HG03095 (cell line): ENCODE data around the gene CPXM1.

ENCODE experiments used
- ATAC-seq: cut with Tn5 transposase; IDR thresholded peaks from one replicate; pipeline ENCODE4 v1.9.1; 2021; ENCODE audit warnings: moderate library complexity; ENCODE audit not compliant: unreplicated experiment

The CPXM1 gene

DNA sequence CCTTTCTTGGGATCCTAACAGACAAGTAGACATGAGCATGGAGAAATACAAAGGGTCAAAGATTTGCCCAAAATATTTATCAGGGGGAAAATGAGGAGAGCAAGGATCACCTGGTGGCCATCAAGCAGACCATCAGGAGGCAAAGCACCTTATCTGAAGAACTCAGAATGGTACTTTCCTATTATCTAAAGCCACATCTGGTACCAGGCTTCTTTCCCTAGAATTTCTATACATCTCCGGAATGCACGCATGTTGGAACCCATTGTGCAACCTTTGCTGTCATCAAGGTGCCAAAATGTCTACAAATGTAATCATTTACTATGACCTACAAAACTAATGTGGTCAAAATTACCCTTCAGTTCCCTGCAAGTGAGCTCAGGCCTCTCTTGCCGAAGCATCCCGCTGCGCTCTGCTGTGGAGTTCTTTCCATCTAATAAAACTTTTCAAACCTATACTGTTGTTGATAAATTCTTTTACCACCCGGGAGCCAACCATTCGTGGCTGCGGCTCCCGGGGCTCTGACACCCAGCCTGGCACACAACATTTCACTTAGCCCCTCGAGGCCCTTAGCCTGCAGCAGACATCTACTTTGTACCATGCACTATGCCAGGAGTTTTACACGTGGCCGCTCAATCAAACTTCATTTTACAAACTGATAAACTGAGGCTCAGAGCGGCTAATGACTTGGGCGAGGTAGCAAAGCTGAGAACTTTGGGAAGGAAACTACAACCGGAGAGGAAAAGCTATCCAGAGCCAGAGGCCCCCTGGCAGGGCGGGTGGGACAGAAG lies 3.8 kb upstream of the CPXM1 start:
- ATAC-seq, result no peak

DNA sequence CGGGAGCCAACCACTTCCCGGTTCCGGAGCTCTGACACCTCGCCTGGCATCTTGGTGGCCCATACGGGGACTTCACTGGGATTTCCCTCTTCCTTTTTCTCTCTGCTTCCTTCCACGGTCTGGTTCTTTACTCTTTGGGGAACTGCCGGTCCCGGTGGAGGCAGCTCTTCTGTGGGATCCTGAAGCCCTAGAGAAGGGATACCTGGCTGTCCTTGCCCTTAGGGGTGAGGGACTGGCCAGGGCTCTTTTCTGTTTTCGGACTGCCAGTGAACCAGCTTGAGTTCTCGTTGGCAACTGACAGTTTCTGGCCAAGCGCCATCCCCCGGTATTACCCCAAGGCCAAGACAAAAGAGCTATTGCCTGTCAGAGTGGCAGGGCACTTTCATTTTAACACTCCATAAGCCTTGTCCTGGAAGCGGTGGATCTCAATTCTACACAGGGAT lies 880 bp upstream of the CPXM1 start:
- ATAC-seq, result no peak

DNA sequence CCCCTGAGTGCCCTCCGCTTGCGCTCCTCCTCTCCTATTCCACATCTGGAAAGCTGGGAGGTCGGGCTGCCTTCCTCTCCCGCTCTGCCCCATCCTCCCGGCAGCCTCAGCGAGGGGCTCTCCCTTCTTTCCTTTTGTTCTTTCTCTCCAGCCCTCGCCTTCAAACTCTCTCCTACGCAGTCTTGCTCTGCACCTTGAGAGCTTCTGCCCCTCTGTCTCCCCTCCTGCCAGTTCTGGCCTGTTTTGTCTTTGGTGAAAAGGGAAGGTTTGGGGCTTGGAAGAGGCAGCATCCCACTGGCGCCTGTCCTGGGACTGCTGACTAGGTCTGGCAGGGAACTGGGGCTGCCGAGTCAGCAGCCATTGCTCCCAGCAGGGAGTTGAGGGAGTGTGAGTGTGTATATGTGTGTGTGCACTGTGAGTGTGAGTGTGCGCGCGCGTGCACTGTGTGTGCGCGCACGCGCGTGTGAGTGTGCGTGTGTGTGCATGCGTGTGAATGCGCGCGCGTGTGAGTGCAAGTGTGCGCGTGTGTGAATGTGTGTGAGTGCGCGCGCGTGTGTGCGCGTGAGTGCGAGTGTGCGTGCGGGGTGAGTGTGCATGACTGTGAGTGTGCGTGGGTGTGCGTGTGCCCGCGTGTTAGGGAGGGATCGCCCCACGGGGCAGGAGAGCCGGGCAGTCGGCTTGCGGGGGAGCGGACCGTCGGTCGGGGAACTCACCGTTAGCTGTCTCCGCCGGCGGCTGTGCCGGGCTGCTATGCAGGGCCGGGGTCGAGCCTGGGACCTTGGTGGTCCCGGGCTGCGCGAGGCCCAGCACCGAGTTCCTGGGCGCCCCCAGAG lies 523 bp downstream of the CPXM1 start:
- ATAC-seq, result no peak

DNA sequence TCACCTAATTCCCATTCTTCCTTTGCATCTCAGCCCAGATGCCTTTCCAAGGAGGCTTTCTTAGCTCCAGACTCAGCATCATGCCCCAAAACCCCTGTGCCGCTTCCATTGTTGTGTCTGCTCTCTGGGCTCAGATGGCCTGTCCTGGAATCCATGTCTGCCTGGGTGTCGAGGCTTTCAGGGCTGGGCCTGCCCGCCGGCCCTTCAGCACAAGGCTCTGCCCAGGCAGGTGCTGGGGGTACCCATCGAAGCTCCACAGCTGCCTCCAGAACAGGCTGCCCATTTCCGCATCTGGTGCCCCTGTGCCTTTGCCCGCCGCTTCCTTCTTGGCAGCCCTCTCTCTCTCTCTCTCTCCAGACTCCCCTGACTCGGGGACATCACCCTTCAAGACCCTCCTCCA lies 1.2 kb downstream of the CPXM1 start:
- ATAC-seq, result no peak

DNA sequence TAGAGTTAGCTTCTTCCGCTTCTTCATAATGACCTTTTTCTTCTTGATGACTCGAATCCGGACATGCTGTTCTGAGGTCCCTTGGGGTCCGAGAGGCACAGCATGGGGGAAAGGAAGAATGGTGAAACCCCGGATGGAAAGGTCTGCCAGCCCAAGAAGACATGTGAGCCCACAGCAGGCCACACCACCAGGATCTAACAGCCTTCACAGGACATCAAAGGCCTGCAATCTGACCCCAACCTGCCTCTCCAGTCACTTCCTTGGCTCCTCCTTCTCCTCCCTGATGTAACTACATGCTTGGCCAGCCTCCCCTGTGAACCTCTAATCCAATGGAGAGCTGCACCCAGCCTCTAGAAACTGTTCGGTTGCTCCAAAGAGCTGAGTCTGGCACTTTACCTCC lies 1.6 kb downstream of the CPXM1 start:
- no peak for ATAC-seq

DNA sequence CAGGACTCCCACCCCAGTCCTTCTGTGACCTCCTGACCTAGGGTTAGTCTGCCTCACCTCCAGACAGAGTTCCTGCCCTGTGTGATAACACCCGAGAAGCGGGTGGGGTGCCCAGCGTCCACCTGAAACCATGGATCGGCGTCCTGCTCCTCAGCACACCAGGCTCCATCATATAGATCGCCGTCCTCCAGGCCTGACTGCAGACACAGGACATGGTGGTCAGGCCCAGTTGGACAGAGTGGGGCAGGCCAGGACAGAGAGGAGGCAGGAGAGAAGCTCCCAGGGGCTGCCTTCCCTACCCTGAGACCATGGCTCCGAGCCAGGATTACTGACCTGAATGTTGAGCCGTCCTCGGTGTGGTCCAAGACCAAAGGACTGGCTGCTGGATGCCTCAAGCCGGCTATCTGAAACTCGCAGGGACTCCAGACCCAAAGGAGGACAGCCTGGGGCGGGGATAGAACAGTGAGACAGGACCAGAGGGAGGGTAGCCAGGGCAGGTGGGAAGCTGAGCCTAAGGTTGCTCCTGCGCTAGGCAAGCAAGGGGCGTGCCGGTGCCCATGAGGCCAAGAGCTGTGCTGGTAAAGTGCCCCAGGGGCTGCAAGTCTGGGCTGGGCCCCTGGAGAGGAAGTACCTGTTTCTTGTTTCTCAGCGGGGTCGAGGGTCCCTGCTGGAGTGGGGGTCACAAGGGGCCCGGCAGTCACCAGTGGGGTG lies 2.2 kb downstream of the CPXM1 start:
- ATAC-seq, result no peak

DNA sequence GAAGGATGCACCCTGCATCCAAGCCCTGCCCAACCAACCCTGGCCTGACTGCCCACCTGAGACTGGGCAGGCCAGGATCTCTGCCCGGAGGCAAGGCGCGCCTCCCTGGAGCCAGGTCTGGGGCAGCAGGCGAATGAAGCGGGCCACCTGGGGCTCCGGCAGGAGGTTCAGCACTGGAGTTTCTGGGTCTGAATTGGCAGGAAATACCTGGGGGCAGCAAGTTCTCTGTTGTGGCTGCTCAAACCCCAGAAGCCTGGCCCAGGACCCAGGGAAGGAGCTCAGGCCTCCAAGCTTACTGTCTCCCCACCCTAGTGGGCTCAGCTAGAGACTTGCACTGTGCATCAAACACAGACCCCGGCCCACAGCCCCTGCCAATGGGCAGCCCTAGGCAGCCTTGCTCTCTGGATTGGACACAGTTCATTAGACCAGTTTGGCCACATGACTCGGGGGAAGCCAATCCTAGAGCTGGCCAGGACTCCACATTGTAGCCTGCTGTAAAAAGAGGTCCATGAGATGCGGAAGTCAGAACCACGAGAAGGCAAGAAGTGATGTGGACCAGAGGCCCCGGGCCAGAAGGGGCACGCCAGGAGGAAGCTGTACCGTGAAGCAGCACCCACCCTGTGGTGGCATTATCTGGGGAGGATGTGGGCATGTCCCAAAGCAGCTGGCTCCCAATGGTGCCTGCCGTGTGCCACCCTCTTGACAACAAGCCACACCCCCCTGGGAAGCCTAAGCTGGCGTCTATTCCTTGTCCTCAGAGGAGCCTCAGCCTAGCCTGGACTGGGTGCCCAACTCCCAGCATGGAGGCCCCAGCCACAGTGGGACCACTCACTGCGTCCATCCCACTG lies 3.1 kb downstream of the CPXM1 start:
- no peak for ATAC-seq

DNA sequence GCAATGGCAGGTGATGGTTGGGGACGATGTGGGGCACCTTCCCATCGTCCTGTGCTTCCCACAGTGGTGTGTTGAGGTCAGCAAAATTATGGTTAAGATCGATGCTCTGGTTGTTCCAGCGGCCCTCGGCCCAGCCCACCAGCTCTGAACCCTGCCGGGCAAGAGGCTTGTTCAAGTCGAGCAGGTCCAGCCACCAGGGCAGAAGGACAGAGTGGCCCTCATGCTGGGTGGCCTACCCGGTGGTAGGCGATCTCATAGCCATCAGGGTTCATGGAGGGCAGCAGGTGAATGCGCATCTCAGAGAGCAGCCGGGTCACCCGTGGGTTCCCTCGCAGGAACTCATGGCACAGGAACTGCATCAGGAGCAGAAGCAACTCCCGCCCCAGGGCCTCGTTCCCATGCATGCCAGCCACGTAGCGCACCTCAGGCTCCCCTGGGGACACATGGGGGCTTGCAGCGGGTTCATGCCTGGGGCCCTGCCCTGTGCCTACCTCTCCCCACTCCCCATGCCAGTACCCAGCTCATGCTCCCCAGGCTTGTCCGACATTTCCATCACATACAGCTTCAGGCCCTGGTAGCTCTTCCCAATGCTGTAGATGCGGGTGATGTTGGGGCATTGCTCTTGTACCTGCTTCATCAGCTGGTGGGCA lies 4.3 kb downstream of the CPXM1 start:
- ATAC-seq, result no peak

DNA sequence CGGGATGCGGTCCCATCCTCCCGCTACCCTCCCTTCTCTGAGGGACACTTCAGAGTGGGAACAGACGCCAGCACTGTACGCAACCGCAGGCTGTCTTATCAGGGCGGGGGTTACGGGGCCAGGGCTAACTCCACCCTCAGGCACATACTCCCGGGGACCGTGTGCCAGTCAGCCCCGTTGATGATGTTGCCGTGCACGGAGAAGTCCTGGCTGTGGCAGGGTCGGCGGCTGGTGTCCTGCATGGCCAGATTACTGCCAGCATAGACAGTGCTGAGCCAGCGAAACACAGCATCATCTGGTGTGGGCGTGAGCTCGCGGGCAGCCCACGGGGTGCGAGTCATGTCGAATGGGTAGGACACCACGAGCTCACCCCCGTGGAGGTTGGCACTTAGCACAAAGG lies 5.0 kb downstream of the CPXM1 start:
- ATAC-seq, result no peak

DNA sequence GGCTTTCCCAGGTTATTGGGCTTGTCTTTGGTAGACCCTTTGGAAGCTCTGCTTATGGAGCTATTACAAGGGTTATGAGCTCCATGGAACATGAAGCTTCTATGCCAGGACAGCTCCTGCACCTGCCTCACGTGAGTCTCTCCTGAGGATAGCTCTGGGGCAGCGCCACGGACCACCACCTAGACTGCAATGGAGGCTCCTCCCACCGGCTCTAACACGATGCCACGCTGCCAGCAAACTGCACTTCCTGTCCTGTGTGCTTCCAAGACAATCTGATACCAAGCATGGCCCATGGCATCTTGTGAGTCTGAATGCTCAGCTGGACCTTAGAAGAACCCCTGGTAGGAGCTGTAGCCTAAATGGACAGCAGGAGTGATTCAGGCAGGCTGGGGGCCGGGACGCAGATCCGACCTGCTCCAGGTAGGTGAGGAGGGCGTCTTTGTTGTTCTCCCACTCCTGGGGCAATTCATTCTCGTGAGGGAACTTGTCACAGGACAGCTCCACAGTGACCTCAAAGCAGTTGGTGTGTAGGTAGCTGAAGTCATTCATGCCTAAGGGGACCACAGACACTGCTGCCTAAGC lies 5.5 kb downstream of the CPXM1 start:
- ATAC-seq, result no peak

DNA sequence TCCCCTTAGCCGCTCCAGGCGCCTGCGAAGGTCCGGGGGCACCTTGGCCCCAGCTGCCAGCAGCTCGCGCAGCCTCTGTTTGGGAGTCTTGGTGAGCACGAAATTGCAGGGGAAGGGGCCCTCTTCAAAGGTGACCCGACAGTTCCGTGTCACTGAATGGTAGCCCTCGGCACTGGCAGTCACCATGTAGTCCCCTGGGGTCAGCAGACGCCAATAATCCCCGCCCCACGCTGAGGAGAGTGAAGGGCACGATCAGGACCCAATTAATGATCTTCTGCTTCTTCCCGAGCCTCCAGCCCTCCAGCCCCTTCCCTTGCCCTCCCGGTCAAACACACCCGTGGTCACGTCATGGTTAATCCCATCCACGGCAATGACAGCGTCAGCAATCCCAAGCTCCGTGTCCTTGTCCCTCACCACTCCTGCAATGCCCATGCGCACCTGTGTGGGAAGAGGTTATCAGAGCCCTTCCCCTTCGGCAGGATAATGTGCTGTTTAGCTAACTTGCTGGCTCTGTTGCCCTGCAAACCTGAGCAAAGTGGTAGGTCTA lies 6.2 kb downstream of the CPXM1 start:
- no peak for ATAC-seq

DNA sequence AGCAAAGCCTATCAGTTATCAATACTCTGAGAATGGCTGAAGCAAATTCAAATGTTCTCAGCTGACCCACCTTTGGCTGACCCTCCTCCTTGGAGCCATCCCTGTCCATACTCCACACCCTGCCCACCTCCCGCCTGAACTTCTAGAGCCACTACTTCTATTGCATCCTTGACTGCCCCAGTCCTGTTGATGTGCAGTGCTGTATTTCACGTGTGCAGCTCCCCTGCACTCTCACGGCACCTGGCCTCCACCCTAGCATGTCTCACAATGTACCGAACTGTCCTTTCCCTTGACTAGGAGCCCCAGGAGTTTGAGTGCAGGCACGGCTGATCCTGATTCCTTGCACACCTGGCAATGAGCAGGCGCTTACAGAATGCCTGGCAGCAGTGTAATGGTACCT lies 7.0 kb downstream of the CPXM1 start:
- no peak for ATAC-seq

DNA sequence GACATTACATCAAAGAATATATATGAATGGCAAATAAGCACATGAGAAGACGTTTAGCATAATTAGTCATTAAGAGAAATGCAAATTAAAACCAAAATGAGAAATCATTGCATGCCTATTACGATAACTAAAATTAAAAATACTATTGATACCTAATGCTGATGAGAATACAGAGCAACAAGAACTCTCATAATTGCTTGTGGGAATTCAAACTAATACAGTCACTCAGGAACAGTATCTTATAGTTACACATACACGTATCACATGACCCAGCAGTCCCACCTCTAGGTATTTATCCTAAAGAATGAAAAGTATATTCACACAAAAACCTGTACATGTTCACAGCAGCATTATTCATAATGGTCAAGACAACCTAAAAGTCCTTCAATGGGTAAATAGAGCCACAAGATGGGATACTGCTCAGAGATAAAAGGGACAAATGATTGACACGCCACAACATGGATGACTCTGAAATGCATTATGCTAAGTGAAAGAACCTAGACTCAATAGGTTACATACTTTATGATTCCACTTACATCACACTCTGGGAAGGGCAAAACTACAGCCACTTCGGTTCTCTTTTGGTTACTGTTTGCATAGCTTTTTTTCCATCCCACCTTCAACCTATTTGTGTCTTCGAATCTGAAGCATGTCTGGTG lies 16.4 kb downstream of the CPXM1 start:
- no peak for ATAC-seq

DNA sequence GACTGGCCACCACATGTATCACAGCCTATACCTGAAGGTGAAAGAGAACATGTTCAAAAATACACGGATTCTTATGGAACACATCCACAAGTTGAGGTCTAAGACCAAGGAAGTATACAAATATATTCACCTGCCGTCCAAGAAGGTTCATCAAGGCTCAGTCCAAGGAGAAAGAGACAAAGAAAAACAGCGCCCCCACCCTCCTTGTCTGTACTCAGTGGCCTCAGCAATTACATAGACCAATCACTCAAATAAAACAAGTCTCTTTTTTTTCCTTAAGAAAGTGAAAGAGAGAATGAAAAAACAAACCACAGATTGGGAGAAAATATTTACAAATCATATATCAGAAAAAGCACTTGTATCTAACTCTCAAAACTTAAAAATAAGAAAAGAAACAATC lies 19.5 kb downstream of the CPXM1 start:
- ATAC-seq, result no peak

DNA sequence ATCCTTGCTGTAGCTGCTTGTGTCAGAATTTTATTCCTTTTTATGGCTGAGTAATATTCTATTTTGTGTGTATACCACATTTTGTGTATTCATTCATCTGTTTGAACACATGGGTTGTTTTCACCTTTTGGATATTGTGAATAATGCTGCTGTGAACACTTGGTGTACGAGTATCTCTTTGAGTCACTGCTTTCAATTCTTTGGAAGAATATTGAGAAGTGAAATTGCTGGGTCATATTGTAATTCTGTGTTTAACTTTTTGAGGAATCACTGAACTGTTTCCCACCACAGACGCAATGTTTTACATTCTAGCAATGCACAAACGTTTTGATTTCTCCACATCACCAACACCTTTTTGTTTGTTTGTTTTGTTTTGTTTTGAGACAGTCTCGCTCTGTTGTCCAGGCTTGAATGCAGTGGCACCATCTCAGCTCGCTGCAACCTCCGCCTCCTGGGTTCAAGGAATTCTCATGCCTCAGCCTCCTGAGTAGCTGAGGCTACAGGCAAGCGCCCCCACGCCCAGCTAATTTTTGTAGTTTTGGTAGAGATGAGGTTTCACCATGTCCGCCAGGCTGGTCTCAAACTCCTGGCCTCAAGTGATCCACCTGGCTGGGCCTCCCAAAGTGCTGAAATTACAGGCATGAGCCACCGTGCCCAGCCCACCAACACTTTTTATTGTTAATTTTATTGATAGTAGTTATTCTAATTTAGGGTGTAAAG lies 21.7 kb downstream of the CPXM1 start:
- no peak for ATAC-seq

DNA sequence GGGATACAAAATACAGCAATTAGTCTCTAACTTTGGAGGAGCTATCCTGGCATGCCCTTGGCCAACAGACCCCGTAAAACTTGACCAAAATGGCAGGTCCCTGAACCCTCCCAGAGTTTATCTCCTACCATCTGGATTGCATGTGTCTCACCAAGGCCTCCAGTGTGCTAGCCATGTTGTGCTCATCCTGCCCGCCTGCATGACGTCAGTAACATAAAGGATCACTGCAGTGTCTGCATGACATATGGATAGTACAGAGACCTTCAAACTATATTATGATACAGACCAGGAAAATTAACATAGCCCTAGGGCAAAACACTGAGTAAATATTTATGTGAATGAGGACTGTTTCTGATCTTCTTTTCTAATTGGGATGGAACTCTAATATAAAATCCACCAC lies 25.3 kb downstream of the CPXM1 start:
- no peak for ATAC-seq

DNA sequence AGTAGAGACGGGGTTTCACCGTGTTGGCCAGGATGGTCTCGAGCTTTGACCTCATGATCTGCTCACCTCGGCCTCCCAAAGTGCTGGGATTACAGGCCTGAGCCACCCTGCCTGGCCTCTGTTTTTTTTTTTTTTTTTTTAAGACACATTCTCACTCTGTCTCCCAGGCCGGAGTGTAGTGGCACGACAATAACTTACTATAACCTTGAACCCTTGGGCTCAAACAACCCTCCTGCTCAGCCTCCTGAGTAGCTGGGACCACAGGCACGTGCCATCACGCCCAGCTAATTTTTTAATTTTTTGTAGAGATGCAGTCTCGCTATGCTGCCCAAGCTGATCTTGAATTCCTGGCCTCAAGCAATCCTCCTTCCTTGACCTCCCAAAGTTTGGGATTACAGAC lies 26.6 kb downstream of the CPXM1 start:
- no peak for ATAC-seq

DNA sequence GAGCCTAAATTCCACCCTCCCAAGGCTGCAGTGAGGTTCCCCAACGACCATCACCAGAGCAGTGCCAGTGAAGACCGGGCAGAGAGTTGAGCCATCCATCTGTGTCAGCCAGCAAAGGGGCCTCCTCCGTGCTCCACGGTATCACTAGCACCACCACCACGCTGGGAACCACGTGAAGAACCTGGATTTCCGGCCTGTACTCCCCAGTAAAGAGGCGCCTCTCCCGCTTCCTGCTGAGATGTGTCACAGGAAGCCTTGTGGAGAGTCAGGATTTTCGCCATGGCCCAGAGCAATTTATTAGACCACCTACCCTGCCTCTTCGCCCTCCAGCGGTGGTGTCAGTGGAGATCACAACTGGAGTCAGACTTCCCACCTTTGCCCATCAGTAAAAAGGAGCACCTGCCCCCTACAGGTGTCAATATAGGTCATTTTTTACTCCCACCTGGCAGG lies 28.8 kb downstream of the CPXM1 start:
- no peak for ATAC-seq
